ENCODE data around the gene FSTL4. TPM values are rescaled to one million over a fixed set of nuclear protein-coding genes. Genes with fewer than 3 reads are reported as not detected.

FSTL4 gene
- total and polyA plus RNA-seq, 2 of the 4 experiments (the other 2 are of a cell fraction) = 0.18 TPM; not detected in 1

- 60% methylated on average over 1 of the region's 7 CpGs; no CpG with 5 or more reads in 1 of the 2 experiments for WGBS, 2 experiments (ENCODE audit: extremely low coverage in 2 of 2, insufficient read length in 1 of 2)
- no peaks in the 10 kb centered on the region for H3K36me3 ChIP-seq (ENCODE audit: control insufficient read depth, insufficient read depth, low read length)
- no peaks in the 10 kb centered on the region for H3K9me3 ChIP-seq (ENCODE audit: control insufficient read depth, insufficient read depth, low read length)
- H4K20me1 ChIP-seq (ENCODE audit: insufficient read depth, low read length) = no peaks in the 10 kb centered on the region
- H2AK5ac ChIP-seq (ENCODE audit: low read depth, low read length) = no peak overlapping the region
- no peak overlapping the region for H3K27ac ChIP-seq (ENCODE audit: insufficient read depth, low read length)
- dilution Hi-C loops (cut with HindIII; ENCODE audit: low sequenced_read_pairs, unreplicated experiment) (no loop called here), in situ Hi-C loops (cut with MboI; ENCODE audit: low sequenced_read_pairs) (no loop called here), intact Hi-C loops (cut with micrococcal nuclease) (no loop called here)
- H3K27me3 ChIP-seq (ENCODE audit: control insufficient read depth, insufficient read depth, low read length) = peaks cover 14% of the 10 kb centered on the region; the same call in 1 of the 2 replicates
- H2BK20ac ChIP-seq (ENCODE audit: low read depth, low read length) = no peak overlapping the region
- H3K4me3 ChIP-seq (ENCODE audit: insufficient read depth, low read depth, low read length) = no peak overlapping the region
- ChIA-PET CTCF (no interaction called here), POLR2A (ENCODE audit: unreplicated experiment) (no interaction called here)
- no peak overlapping the region for H3K18ac ChIP-seq (ENCODE audit: low read depth, low read length)
- H2BK5ac ChIP-seq (ENCODE audit: low read depth, low read length, poor library complexity, severe bottlenecking) = no peak overlapping the region
- DNase-seq (no peak), ATAC-seq (ENCODE audit: low read depth) (no peak)
- H3K14ac ChIP-seq (replicated peaks; ENCODE audit: low read depth, low read length) = no peak overlapping the region
- no peaks in the 10 kb centered on the region for H3K9me1 ChIP-seq (ENCODE audit: insufficient read depth, low read length)
- no peak overlapping the region for H2BK120ac ChIP-seq (ENCODE audit: low read depth, low read length)
- H3K4me1 ChIP-seq (ENCODE audit: control insufficient read depth, insufficient read depth, low read length) = no peaks in the 10 kb centered on the region
- no peak overlapping the region for H3K23ac ChIP-seq (ENCODE audit: low read depth, low read length)
- no peak overlapping the region for H2AFZ ChIP-seq (replicated peaks; ENCODE audit: low read length, poor library complexity)
- no peak overlapping the region for H4K91ac ChIP-seq (ENCODE audit: insufficient read depth, low read depth, low read length)
- H2BK15ac ChIP-seq (ENCODE audit: low read depth, low read length) = no peak overlapping the region
- no peak overlapping the region for H3K4ac ChIP-seq (ENCODE audit: low read depth, low read length)
- H3K79me1 ChIP-seq (ENCODE audit: low read depth in 1 of 2, low read length in 2 of 2) = no peaks in the 10 kb centered on the region
- H4K8ac ChIP-seq (ENCODE audit: low read depth in 2 of 2, low read length in 2 of 2) = no peak overlapping the region
- no peak overlapping the region for H4K5ac ChIP-seq (ENCODE audit: low read depth, low read length)
- no peak overlapping the region for H3K4me2 ChIP-seq (ENCODE audit: low read depth, low read length)
- no peak overlapping the region for H2AK9ac ChIP-seq (replicated peaks; ENCODE audit: low read depth, low read length, poor library complexity)
- H3K56ac ChIP-seq (ENCODE audit: extremely low read depth, insufficient read depth, low read length) = no peak overlapping the region
- no TSS peak for BruUV-seq (replicated peaks)
- no peak overlapping the region for H3K9ac ChIP-seq (ENCODE audit: low read depth, low read length)
- TF ChIP-seq, protein P1, sequence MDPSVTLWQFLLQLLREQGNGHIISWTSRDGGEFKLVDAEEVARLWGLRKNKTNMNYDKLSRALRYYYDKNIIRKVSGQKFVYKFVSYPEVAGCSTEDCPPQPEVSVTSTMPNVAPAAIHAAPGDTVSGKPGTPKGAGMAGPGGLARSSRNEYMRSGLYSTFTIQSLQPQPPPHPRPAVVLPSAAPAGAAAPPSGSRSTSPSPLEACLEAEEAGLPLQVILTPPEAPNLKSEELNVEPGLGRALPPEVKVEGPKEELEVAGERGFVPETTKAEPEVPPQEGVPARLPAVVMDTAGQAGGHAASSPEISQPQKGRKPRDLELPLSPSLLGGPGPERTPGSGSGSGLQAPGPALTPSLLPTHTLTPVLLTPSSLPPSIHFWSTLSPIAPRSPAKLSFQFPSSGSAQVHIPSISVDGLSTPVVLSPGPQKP (IDR thresholded peaks at IDR 0.05; ENCODE audit: borderline replicate concordance, low read depth, low read length) = no peak
- TF ChIP-seq POLR2A (IDR thresholded peaks at IDR 0.05; ENCODE audit: low read depth, low read length) = no peak
- TF ChIP-seq FOS (IDR thresholded peaks at IDR 0.05; ENCODE audit: low read depth, low read length) = no peak
- no peak for TF ChIP-seq MAZ (IDR thresholded peaks at IDR 0.05; ENCODE audit: borderline replicate concordance, low read depth, low read length)
- TF ChIP-seq RCOR1 (IDR thresholded peaks at IDR 0.05; ENCODE audit: insufficient replicate concordance, low read length) = no peak
- TF ChIP-seq RAD21 (IDR thresholded peaks at IDR 0.05; ENCODE audit: low read length) = no peak
- TF ChIP-seq CEBPB (IDR thresholded peaks at IDR 0.05; ENCODE audit: low read depth, low read length) = no peak
- TF ChIP-seq, protein P2, sequence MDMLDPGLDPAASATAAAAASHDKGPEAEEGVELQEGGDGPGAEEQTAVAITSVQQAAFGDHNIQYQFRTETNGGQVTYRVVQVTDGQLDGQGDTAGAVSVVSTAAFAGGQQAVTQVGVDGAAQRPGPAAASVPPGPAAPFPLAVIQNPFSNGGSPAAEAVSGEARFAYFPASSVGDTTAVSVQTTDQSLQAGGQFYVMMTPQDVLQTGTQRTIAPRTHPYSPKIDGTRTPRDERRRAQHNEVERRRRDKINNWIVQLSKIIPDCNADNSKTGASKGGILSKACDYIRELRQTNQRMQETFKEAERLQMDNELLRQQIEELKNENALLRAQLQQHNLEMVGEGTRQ (IDR thresholded peaks at IDR 0.05; ENCODE audit: low read depth, low read length) = no peak
- no peak for TF ChIP-seq RFX5 (IDR thresholded peaks at IDR 0.05; ENCODE audit: low read depth, low read length)
- no peak for TF ChIP-seq BHLHE40 (IDR thresholded peaks at IDR 0.05; ENCODE audit: low read depth, low read length)
- TF ChIP-seq, protein P3, sequence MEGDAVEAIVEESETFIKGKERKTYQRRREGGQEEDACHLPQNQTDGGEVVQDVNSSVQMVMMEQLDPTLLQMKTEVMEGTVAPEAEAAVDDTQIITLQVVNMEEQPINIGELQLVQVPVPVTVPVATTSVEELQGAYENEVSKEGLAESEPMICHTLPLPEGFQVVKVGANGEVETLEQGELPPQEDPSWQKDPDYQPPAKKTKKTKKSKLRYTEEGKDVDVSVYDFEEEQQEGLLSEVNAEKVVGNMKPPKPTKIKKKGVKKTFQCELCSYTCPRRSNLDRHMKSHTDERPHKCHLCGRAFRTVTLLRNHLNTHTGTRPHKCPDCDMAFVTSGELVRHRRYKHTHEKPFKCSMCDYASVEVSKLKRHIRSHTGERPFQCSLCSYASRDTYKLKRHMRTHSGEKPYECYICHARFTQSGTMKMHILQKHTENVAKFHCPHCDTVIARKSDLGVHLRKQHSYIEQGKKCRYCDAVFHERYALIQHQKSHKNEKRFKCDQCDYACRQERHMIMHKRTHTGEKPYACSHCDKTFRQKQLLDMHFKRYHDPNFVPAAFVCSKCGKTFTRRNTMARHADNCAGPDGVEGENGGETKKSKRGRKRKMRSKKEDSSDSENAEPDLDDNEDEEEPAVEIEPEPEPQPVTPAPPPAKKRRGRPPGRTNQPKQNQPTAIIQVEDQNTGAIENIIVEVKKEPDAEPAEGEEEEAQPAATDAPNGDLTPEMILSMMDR (conservative IDR thresholded peaks at IDR 0.05; ENCODE audit: low read depth, low read length) = no peak
- no peak for TF ChIP-seq MXI1 (IDR thresholded peaks at IDR 0.05; ENCODE audit: borderline replicate concordance, low read depth, low read length)
Measured at GRCh38 chr5:133293960-133294359, 318.4 kb downstream of the FSTL4 start.

Measured in IMR-90 (cell line).